HepG2 (cell line): ENCODE measurements around the gene SLC16A3. TPM values are rescaled to one million over a fixed set of nuclear protein-coding genes. Genes with fewer than 3 reads are reported as not detected.

ENCODE experiments used
- ESRRA ChIP-seq: sonication (generic); formaldehyde crosslinking; IDR thresholded peaks from 2 replicates; pipeline ENCODE4 v1.5.1; 2020; ENCODE audit warnings: mild to moderate bottlenecking, low read depth, missing genetic modification reagents
- FLYWCH1 ChIP-seq: sonication (generic); formaldehyde crosslinking; IDR thresholded peaks from 2 replicates; pipeline ENCODE4 v1.8.1; 2023; ENCODE audit warnings: mild to moderate bottlenecking, missing genetic modification reagents
- FOXA3 ChIP-seq: IDR thresholded peaks from 2 replicates; pipeline ENCODE4 v1.6.1; 2016; ENCODE audit warnings: missing genetic modification reagents, missing compliant biosample characterization
- HNRNPK ChIP-seq: fragments of 200-400 bp; formaldehyde crosslinking; IDR thresholded peaks from 2 replicates; pipeline ENCODE4 v1.6.1; 2018; ENCODE audit warnings: low read length, low read depth, moderate library complexity, mild to moderate bottlenecking; ENCODE audit not compliant: poor library complexity, severe bottlenecking
- KLF13 ChIP-seq: sonication (generic); formaldehyde crosslinking; IDR thresholded peaks from 2 replicates; pipeline ENCODE4 v1.4.0; 2020; ENCODE audit warnings: mild to moderate bottlenecking, missing genetic modification reagents
- MBNL3 ChIP-seq: fragments of 250-450 bp; sonication (Bioruptor Pico); conservative IDR thresholded peaks from 2 replicates; pipeline ENCODE4 v1.8.0; 2022; ENCODE audit warnings: mild to moderate bottlenecking, inconsistent platforms
- MNT ChIP-seq: fragments of 450-650 bp; IDR thresholded peaks from 2 replicates; pipeline ENCODE4 v1.6.1; 2016
- NFATC3 ChIP-seq: sonication (generic); formaldehyde crosslinking; IDR thresholded peaks from 2 replicates; pipeline ENCODE4 v1.5.1; 2020; ENCODE audit warnings: mild to moderate bottlenecking, missing genetic modification reagents
- RFXANK ChIP-seq: IDR thresholded peaks from 2 replicates; pipeline ENCODE4 v1.6.1; 2016
- SAP130 ChIP-seq: IDR thresholded peaks from 2 replicates; pipeline ENCODE4 v1.6.1; 2016; ENCODE audit warnings: low read depth
- TEAD2 ChIP-seq: sonication (generic); formaldehyde crosslinking; IDR thresholded peaks from 2 replicates; pipeline ENCODE4 v1.9.0; 2021; ENCODE audit warnings: missing genetic modification reagents
- THAP9 ChIP-seq: sonication (generic); formaldehyde crosslinking; IDR thresholded peaks from 2 replicates; pipeline ENCODE4; 2020; ENCODE audit warnings: missing genetic modification reagents, mild to moderate bottlenecking, borderline replicate concordance
- TSC22D2 ChIP-seq: sonication (generic); formaldehyde crosslinking; IDR thresholded peaks from 2 replicates; pipeline ENCODE4 v1.5.1; 2020; ENCODE audit warnings: missing genetic modification reagents, mild to moderate bottlenecking, borderline replicate concordance
- ZNF549 ChIP-seq: sonication (generic); formaldehyde crosslinking; IDR thresholded peaks from 2 replicates; pipeline ENCODE4 v1.5.0; 2020; ENCODE audit warnings: missing genetic modification reagents
- ZNF552 ChIP-seq: sonication (generic); formaldehyde crosslinking; IDR thresholded peaks from 2 replicates; pipeline ENCODE4 v1.9.0; 2022; ENCODE audit warnings: missing genetic modification reagents, mild to moderate bottlenecking, borderline replicate concordance
- ZNF615 ChIP-seq: sonication (generic); formaldehyde crosslinking; IDR thresholded peaks from 2 replicates; pipeline ENCODE4 v1.5.0; 2020; ENCODE audit warnings: mild to moderate bottlenecking, missing genetic modification reagents, borderline replicate concordance
- ZNF737 ChIP-seq: sonication (generic); formaldehyde crosslinking; IDR thresholded peaks from 2 replicates; pipeline ENCODE4 v1.5.0; 2020; ENCODE audit warnings: missing genetic modification reagents, mild to moderate bottlenecking, borderline replicate concordance
- ZNF749 ChIP-seq: sonication (generic); formaldehyde crosslinking; IDR thresholded peaks from 2 replicates; pipeline ENCODE4 v1.8.0; 2022; ENCODE audit warnings: mild to moderate bottlenecking, missing genetic modification reagents, moderate library complexity, borderline replicate concordance
- ZNF772 ChIP-seq: sonication (generic); formaldehyde crosslinking; IDR thresholded peaks from 2 replicates; pipeline ENCODE4 v1.5.0; 2020; ENCODE audit warnings: mild to moderate bottlenecking, missing genetic modification reagents
- ZNF788 ChIP-seq: sonication (generic); formaldehyde crosslinking; IDR thresholded peaks from 2 replicates; pipeline ENCODE4 v1.5.0; 2020; ENCODE audit warnings: mild to moderate bottlenecking, missing genetic modification reagents, borderline replicate concordance
- ZNF800 ChIP-seq: sonication (generic); formaldehyde crosslinking; IDR thresholded peaks from 2 replicates; pipeline ENCODE4 v1.4.0; 2020; ENCODE audit warnings: missing genetic modification reagents
- ZNF883 ChIP-seq: sonication (generic); formaldehyde crosslinking; IDR thresholded peaks from 2 replicates; pipeline ENCODE4 v1.5.1; 2020; ENCODE audit warnings: mild to moderate bottlenecking, missing genetic modification reagents; ENCODE audit errors: not compliant biosample characterization
- polyA plus RNA-seq, 8 experiments: library from polyadenylated mRNA; depleted of rRNA in 3 of 8; stranded (reverse) in 7 of 8; unstranded in 1 of 8; fragments of >200 nt; fragmentation: Illumina TruSeq in 4 of 8; extraction: Trizol in 4 of 8; gene quantifications; 2 replicates each; pipeline versions ENCODE4 v1.2.1 to v1.2.3, GENCODE V29; 2011 to 2016; ENCODE audit warnings: low read depth in 4 of 8, missing spikeins in 1 of 8, mixed read lengths in 1 of 8; ENCODE audit not compliant: insufficient read depth in 1 of 8
- total RNA-seq, 5 experiments: library from RNA; depleted of rRNA; stranded (reverse); fragments of >200 nt; fragmentation: Illumina TruSeq; extraction: Trizol; gene quantifications; 2 replicates each; pipeline ENCODE4 v1.2.3, GENCODE V29; 2016; ENCODE audit warnings: low read depth in 1 of 5

Gene SLC16A3
- total and polyA plus RNA-seq, 2 of the 13 experiments (the other 11 are each of a cell fraction or from before 2014, with no cell fraction given) = 242 to 349 TPM

GRCh38 chr17:82231562-82232321, 2.9 kb downstream of the SLC16A3 start (continued):
- peak; percentile 73; the same call in 1 of the 2 replicates for TF ChIP-seq TSC22D2 (CRISPR knock-in tag)
- TF ChIP-seq FOXA3 (CRISPR knock-in tag) = peak; percentile 88
- TF ChIP-seq KLF13 (CRISPR knock-in tag) = 0 out of 2 replicates have a peak, but pooled peaks have one; percentile 67
- TF ChIP-seq SAP130 (CRISPR knock-in tag) = peak; percentile 96
- TF ChIP-seq HNRNPK = peak; percentile 4
- no peak for TF ChIP-seq ZNF737 (CRISPR knock-in tag)
- TF ChIP-seq ZNF552 (CRISPR knock-in tag) = no peak; the same call in 1 of the 2 replicates
- no peak for TF ChIP-seq ZNF749
- TF ChIP-seq FLYWCH1 = peak; percentile 71; the same call in 1 of the 2 replicates
- TF ChIP-seq ZNF883 (CRISPR knock-in tag) = peak; percentile 10
- TF ChIP-seq ZNF800 (CRISPR knock-in tag) = peak; percentile 61
- no peak for TF ChIP-seq MBNL3 (CRISPR knock-in tag)
- TF ChIP-seq ZNF549 (CRISPR knock-in tag) = 0 out of 2 replicates have a peak, but pooled peaks have one; percentile 12
- TF ChIP-seq ZNF772 (CRISPR knock-in tag) = peak; percentile 94
- peak; percentile 29; the same call in 1 of the 2 replicates for TF ChIP-seq ESRRA (CRISPR knock-in tag)
- no peak for TF ChIP-seq ZNF615 (CRISPR knock-in tag)
- 0 out of 2 replicates have a peak, but pooled peaks have one; percentile 8 for TF ChIP-seq MNT
- TF ChIP-seq THAP9 (CRISPR knock-in tag) = peak; percentile 56; the same call in 1 of the 2 replicates
- TF ChIP-seq RFXANK (CRISPR knock-in tag) = no peak
- peak; percentile 89 for TF ChIP-seq ZNF788 (CRISPR knock-in tag)
- TF ChIP-seq TEAD2 = 0 out of 2 replicates have a peak, but pooled peaks have one; percentile 21
- TF ChIP-seq NFATC3 (CRISPR knock-in tag) = no peak
